ENCODE results near the gene RNF113B. TPM values are rescaled to one million over a fixed set of nuclear protein-coding genes. Genes with fewer than 3 reads are reported as not detected.

The RNF113B gene
- total and polyA plus RNA-seq, 2 of the 13 experiments (the other 11 are each of a cell fraction or from before 2014, with no cell fraction given), result not detected

- TF ChIP-seq ZNF280D (CRISPR knock-in tag; IDR thresholded peaks at IDR 0.05) (0 out of 2 replicates have a peak, but pooled peaks have one; percentile 16), ZXDC (CRISPR knock-in tag; IDR thresholded peaks at IDR 0.05) (peak; percentile 49; the same call in 1 of the 2 replicates), ZNF296 (CRISPR knock-in tag; conservative IDR thresholded peaks at IDR 0.05) (peak; percentile 29; the same call in 1 of the 2 replicates), HINFP (CRISPR knock-in tag; IDR thresholded peaks at IDR 0.05; ENCODE audit: low read depth) (peak; percentile 37; the same call in 1 of the 2 replicates), ZNF782 (CRISPR knock-in tag; IDR thresholded peaks at IDR 0.05; ENCODE audit: borderline replicate concordance) (peak; percentile 77; the same call in 1 of the 2 replicates), ZNF839 (CRISPR knock-in tag; IDR thresholded peaks at IDR 0.05; ENCODE audit: borderline replicate concordance) (no peak), ZNF362 (CRISPR knock-in tag; IDR thresholded peaks at IDR 0.05; ENCODE audit: borderline replicate concordance) (peak; percentile 61), ZBTB8A (CRISPR knock-in tag; IDR thresholded peaks at IDR 0.05; ENCODE audit: borderline replicate concordance, low read depth) (peak; percentile 87; the same call in 1 of the 2 replicates), ZNF230 (CRISPR knock-in tag; IDR thresholded peaks at IDR 0.05) (peak; percentile 94), ZNF614 (CRISPR knock-in tag; IDR thresholded peaks at IDR 0.05; ENCODE audit: borderline replicate concordance) (0 out of 2 replicates have a peak, but pooled peaks have one; percentile 25), RFXAP (CRISPR knock-in tag; IDR thresholded peaks at IDR 0.05; ENCODE audit: borderline replicate concordance) (peak; percentile 50; the same call in 1 of the 2 replicates), MEIS1 (CRISPR knock-in tag; IDR thresholded peaks at IDR 0.05; ENCODE audit: borderline replicate concordance) (peak; percentile 86), MAX (IDR thresholded peaks at IDR 0.05) (peak; percentile 68), SALL1 (CRISPR knock-in tag; IDR thresholded peaks at IDR 0.05) (peak; percentile 43; the same call in 1 of the 2 replicates), ZNF281 (CRISPR knock-in tag; IDR thresholded peaks at IDR 0.05; ENCODE audit: borderline replicate concordance) (no peak)
These were observed 34.5 kb downstream of the RNF113B start, which contains the start of gene FARP1 (continued) for GRCh38 chr13:98142380-98143156.
